T-helper 17 cell (primary cell): ENCODE measurements around the gene IGF1R. TPM values are rescaled to one million over a fixed set of nuclear protein-coding genes. Genes with fewer than 3 reads are reported as not detected.
"Not testable (repeated sequence)": the region's sequence is repeated elsewhere in the genome, so short reads cannot be mapped to it uniquely, and the experiment has no call there.

Source experiments
- ATAC-seq: fragments of 150-1000 bp; cut with Tn5 transposase; 2 replicates; pipeline ENCODE4 v1.10.0; 2021; ENCODE audit warnings: mild to moderate bottlenecking, moderate library complexity
- DNase-seq, 3 donors: peaks; one replicate each; pipeline versions ENCODE4 v3.0.0 to v3.0.0-alpha.2; 2020 to 2021
- H3K9me3 ChIP-seq: one replicate; pipeline ENCODE4 v1.7.0; 2013; ENCODE audit warnings: low read length, mild to moderate bottlenecking; ENCODE audit not compliant: control insufficient read depth, poor library complexity, severe bottlenecking
- H3K27ac Mint-ChIP-seq: one replicate; pipeline ENCODE4 v1.8.0; 2022; ENCODE audit warnings: mild to moderate bottlenecking, moderate library complexity, mixed read lengths
- H3K27me3 Mint-ChIP-seq: one replicate; pipeline ENCODE4 v1.8.0; 2022; ENCODE audit warnings: mixed read lengths
- H3K36me3 Mint-ChIP-seq: one replicate; pipeline ENCODE4 v1.8.0; 2022; ENCODE audit warnings: low read depth, mixed read lengths
- H3K4me1 Mint-ChIP-seq: one replicate; pipeline ENCODE4 v1.8.0; 2022; ENCODE audit warnings: mild to moderate bottlenecking, mixed read lengths
- H3K4me3 Mint-ChIP-seq: one replicate; pipeline ENCODE4 v1.8.0; 2022; ENCODE audit warnings: mild to moderate bottlenecking, moderate library complexity, mixed read lengths
- total RNA-seq, 4 donors: library from RNA in 2 of 4; stranded (reverse) in 2 of 4; gene quantifications; one replicate each; pipeline ENCODE4 v1.2.3 and lab custom pipeline; 2022 to 2026

IGF1R gene
- total RNA-seq, 2 donors from 2014 or later: 13.7 to 27.1 TPM

GRCh38 chr15:98963444-98963843 is 315.1 kb downstream of the IGF1R start:
- Mint-ChIP-seq H3K27me3 (no peaks in the 10 kb centered on the region), H3K4me3 (no peak overlapping the region), H3K4me1 (peaks cover 3% of the 10 kb centered on the region), H3K27ac (no peak overlapping the region), H3K36me3 (peaks cover 4% of the 10 kb centered on the region)
- H3K9me3 ChIP-seq: no peaks in the 10 kb centered on the region
- ATAC-seq: no peak
- no peak for DNase-seq

- H3K9me3 ChIP-seq: no peaks in the 10 kb centered on the region
- Mint-ChIP-seq H3K27me3 (no peaks in the 10 kb centered on the region), H3K4me1 (peaks cover 3% of the 10 kb centered on the region), H3K27ac (no peak overlapping the region), H3K4me3 (no peak overlapping the region), H3K36me3 (no peaks in the 10 kb centered on the region)
- ATAC-seq (no peak), DNase-seq (no peak)
Observed at GRCh38 chr15:98964466-98965133, 316.3 kb downstream of the IGF1R start.

GRCh38 chr15:98965134-98965491 is 316.8 kb downstream of the IGF1R start:
- H3K4me3 Mint-ChIP-seq, H3K36me3 Mint-ChIP-seq, ATAC-seq, H3K27ac Mint-ChIP-seq, DNase-seq, H3K9me3 ChIP-seq, H3K27me3 Mint-ChIP-seq, H3K4me1 Mint-ChIP-seq: not testable (repeated sequence)

- DNase-seq (no peak), ATAC-seq (no peak)
- Mint-ChIP-seq H3K4me3 (no peak overlapping the region), H3K27me3 (no peaks in the 10 kb centered on the region), H3K36me3 (no peaks in the 10 kb centered on the region), H3K27ac (no peak overlapping the region), H3K4me1 (peaks cover 3% of the 10 kb centered on the region)
- H3K9me3 ChIP-seq: no peaks in the 10 kb centered on the region
Observed at GRCh38 chr15:98965597-98965996, 317.3 kb downstream of the IGF1R start.

GRCh38 chr15:98966091-98966787 is 317.9 kb downstream of the IGF1R start:
- H3K27me3 Mint-ChIP-seq: no peaks in the 10 kb centered on the region
- H3K36me3 Mint-ChIP-seq: no peaks in the 10 kb centered on the region
- H3K4me3 Mint-ChIP-seq: no peak overlapping the region
- ATAC-seq: no peak
- no peak for DNase-seq
- H3K27ac Mint-ChIP-seq: no peak overlapping the region
- no peaks in the 10 kb centered on the region for H3K9me3 ChIP-seq
- peaks cover 3% of the 10 kb centered on the region for H3K4me1 Mint-ChIP-seq

GRCh38 chr15:98967096-98967495 is 318.8 kb downstream of the IGF1R start:
- no peaks in the 10 kb centered on the region for H3K9me3 ChIP-seq
- no peaks in the 10 kb centered on the region for H3K36me3 Mint-ChIP-seq
- ATAC-seq (no peak), DNase-seq (no peak)
- H3K4me1 Mint-ChIP-seq: peaks cover 3% of the 10 kb centered on the region
- no peaks in the 10 kb centered on the region for H3K27me3 Mint-ChIP-seq
- H3K27ac Mint-ChIP-seq: no peak overlapping the region
- H3K4me3 Mint-ChIP-seq: no peak overlapping the region

GRCh38 chr15:98967916-98968315 is 319.6 kb downstream of the IGF1R start:
- Mint-ChIP-seq H3K27ac (no peak overlapping the region), H3K4me3 (no peak overlapping the region), H3K27me3 (no peaks in the 10 kb centered on the region), H3K36me3 (no peaks in the 10 kb centered on the region), H3K4me1 (peaks cover 3% of the 10 kb centered on the region)
- no peaks in the 10 kb centered on the region for H3K9me3 ChIP-seq
- no peak for DNase-seq
- ATAC-seq: no peak

- H3K36me3 Mint-ChIP-seq: no peaks in the 10 kb centered on the region
- H3K27ac Mint-ChIP-seq: no peak overlapping the region
- ATAC-seq: no peak
- H3K4me3 Mint-ChIP-seq: no peak overlapping the region
- no peaks in the 10 kb centered on the region for H3K9me3 ChIP-seq
- H3K27me3 Mint-ChIP-seq: no peaks in the 10 kb centered on the region
- no peak for DNase-seq
- H3K4me1 Mint-ChIP-seq: peaks cover 3% of the 10 kb centered on the region
Observed at GRCh38 chr15:98968576-98968975, 320.2 kb downstream of the IGF1R start.

GRCh38 chr15:98969126-98969735 is 320.9 kb downstream of the IGF1R start:
- DNase-seq (no peak), ATAC-seq (no peak)
- H3K9me3 ChIP-seq: no peaks in the 10 kb centered on the region
- Mint-ChIP-seq H3K4me3 (no peak overlapping the region), H3K4me1 (peaks cover 3% of the 10 kb centered on the region), H3K36me3 (no peaks in the 10 kb centered on the region), H3K27me3 (no peaks in the 10 kb centered on the region), H3K27ac (no peak overlapping the region)

- no peaks in the 10 kb centered on the region for H3K27me3 Mint-ChIP-seq
- no peaks in the 10 kb centered on the region for H3K36me3 Mint-ChIP-seq
- H3K27ac Mint-ChIP-seq: no peak overlapping the region
- DNase-seq (no peak), ATAC-seq (no peak)
- H3K4me1 Mint-ChIP-seq: peaks cover 3% of the 10 kb centered on the region
- no peaks in the 10 kb centered on the region for H3K9me3 ChIP-seq
- H3K4me3 Mint-ChIP-seq: no peak overlapping the region
Observed at GRCh38 chr15:98970799-98971198, 322.5 kb downstream of the IGF1R start.

GRCh38 chr15:98976500-98976899 is 328.2 kb downstream of the IGF1R start:
- Mint-ChIP-seq H3K4me3 (no peak overlapping the region), H3K36me3 (no peaks in the 10 kb centered on the region), H3K27me3 (peaks cover 4% of the 10 kb centered on the region), H3K4me1 (no peaks in the 10 kb centered on the region), H3K27ac (no peak overlapping the region)
- H3K9me3 ChIP-seq: no peaks in the 10 kb centered on the region
- DNase-seq (no peak), ATAC-seq (no peak)

GRCh38 chr15:98977441-98977840 is 329.1 kb downstream of the IGF1R start:
- H3K4me3 Mint-ChIP-seq: no peak overlapping the region
- no peaks in the 10 kb centered on the region for H3K36me3 Mint-ChIP-seq
- H3K27me3 Mint-ChIP-seq: peaks cover 4% of the 10 kb centered on the region
- no peak for ATAC-seq
- H3K27ac Mint-ChIP-seq: no peak overlapping the region
- no peaks in the 10 kb centered on the region for H3K4me1 Mint-ChIP-seq
- no peaks in the 10 kb centered on the region for H3K9me3 ChIP-seq
- DNase-seq: no peak

- no peak for DNase-seq
- no peaks in the 10 kb centered on the region for H3K36me3 Mint-ChIP-seq
- no peaks in the 10 kb centered on the region for H3K4me1 Mint-ChIP-seq
- no peaks in the 10 kb centered on the region for H3K9me3 ChIP-seq
- no peak overlapping the region for H3K4me3 Mint-ChIP-seq
- H3K27me3 Mint-ChIP-seq: peaks cover 4% of the 10 kb centered on the region
- no peak for ATAC-seq
- H3K27ac Mint-ChIP-seq: no peak overlapping the region
Observed at GRCh38 chr15:98978153-98978552, 329.8 kb downstream of the IGF1R start.

- ATAC-seq (no peak), DNase-seq (no peak)
- H3K4me3 Mint-ChIP-seq: no peak overlapping the region
- peaks cover 8% of the 10 kb centered on the region for H3K27me3 Mint-ChIP-seq
- no peaks in the 10 kb centered on the region for H3K9me3 ChIP-seq
- H3K4me1 Mint-ChIP-seq: no peaks in the 10 kb centered on the region
- no peak overlapping the region for H3K27ac Mint-ChIP-seq
- no peaks in the 10 kb centered on the region for H3K36me3 Mint-ChIP-seq
Observed at GRCh38 chr15:98980899-98981228, 332.5 kb downstream of the IGF1R start.
